D721Med (cell line): ENCODE data around the gene SPSB2.
"Not testable (repeated sequence)": the region's sequence is repeated elsewhere in the genome, so short reads cannot be mapped to it uniquely, and the experiment has no call there.

Experiments used
- DNase-seq: peaks from one replicate; pipeline ENCODE4 v3.0.0; 2011; ENCODE audit warnings: low spot score; ENCODE audit not compliant: insufficient read length
- FAIRE-seq: peaks from 2 replicates; lab custom pipeline; 2011; peaks lifted over from hg19 to GRCh38; lab: Jason Lieb, UNC
- TF ChIP-seq, protein P1 (sequence below): IDR thresholded peaks from 2 replicates; pipeline ENCODE4 v1.5.1; 2012; ENCODE audit warnings: mild to moderate bottlenecking, control low read depth; ENCODE audit not compliant: insufficient read depth; ENCODE audit errors: missing control alignments

SPSB2 gene

DNA sequence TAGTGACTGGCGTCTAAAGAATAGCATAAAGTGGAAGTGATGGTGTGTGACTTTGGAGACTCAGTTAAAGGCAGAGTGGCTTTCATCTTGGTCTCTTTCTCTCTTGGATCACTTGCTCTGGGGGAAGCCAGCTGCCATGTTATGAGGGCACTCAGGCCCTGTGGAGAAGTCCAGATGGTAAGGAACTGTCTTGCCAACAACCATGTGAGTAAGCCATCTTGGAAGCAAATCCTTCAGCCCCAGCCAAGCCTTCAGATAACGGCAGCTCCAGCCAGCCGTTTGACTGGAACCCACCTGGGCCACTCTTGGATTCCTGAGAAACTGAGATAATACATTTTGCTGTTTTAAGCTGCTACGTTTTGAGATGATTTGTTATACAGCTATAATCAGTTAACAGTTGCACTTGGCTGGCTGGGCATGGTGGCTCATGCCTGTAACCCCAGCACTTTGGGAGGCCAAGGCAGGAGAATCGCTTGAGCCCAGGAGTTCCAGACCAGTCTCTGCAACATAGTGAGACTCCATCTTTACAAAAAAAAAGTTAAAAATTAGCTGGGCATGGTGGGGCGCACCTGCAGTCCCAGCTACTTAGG lies 23.8 kb upstream of the SPSB2 start:
- no peak for FAIRE-seq
- TF ChIP-seq, protein P1, sequence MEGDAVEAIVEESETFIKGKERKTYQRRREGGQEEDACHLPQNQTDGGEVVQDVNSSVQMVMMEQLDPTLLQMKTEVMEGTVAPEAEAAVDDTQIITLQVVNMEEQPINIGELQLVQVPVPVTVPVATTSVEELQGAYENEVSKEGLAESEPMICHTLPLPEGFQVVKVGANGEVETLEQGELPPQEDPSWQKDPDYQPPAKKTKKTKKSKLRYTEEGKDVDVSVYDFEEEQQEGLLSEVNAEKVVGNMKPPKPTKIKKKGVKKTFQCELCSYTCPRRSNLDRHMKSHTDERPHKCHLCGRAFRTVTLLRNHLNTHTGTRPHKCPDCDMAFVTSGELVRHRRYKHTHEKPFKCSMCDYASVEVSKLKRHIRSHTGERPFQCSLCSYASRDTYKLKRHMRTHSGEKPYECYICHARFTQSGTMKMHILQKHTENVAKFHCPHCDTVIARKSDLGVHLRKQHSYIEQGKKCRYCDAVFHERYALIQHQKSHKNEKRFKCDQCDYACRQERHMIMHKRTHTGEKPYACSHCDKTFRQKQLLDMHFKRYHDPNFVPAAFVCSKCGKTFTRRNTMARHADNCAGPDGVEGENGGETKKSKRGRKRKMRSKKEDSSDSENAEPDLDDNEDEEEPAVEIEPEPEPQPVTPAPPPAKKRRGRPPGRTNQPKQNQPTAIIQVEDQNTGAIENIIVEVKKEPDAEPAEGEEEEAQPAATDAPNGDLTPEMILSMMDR: no peak
- DNase-seq: no peak

DNA sequence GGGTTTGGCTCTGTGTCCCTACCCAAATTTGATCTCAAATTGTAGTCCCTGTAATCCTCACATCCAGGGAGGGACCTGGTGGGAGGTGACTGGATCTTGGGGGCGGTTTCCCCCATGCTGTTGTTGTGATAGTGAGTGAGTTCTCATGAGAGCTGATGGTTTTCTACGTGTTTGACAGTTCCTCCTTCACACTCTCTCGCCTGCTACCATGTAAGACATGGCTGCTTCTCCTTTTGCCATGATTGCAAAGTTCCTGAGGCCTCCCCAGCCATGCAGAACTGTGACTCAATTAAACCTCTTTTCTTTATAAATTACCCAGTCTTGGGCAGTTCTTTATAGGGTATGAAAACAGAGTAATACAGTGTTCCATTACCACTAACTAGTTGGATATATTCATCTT lies 21.2 kb upstream of the SPSB2 start:
- DNase-seq (no peak), FAIRE-seq (no peak)
- TF ChIP-seq, protein P1: no peak

DNA sequence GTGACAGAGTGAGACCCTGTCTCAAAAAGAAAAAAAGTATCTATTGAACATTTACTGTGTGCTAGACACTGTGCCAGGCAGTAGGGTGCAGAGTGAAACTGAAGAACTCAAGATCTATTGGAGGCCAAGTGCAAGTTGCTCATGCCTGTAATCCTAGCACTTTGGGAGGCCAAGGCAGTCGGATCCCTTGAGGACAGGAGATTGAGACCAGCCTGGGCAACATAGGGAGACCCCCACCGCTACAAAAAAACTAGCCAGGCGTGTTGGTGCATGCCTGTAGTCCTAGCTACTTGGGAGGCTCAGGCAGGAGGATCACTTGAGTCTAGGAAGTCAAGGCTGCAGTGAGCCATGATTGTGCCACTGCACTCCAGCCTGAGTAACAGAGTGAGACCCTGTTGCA lies 19.6 kb upstream of the SPSB2 start:
- not testable (repeated sequence) for FAIRE-seq

DNA sequence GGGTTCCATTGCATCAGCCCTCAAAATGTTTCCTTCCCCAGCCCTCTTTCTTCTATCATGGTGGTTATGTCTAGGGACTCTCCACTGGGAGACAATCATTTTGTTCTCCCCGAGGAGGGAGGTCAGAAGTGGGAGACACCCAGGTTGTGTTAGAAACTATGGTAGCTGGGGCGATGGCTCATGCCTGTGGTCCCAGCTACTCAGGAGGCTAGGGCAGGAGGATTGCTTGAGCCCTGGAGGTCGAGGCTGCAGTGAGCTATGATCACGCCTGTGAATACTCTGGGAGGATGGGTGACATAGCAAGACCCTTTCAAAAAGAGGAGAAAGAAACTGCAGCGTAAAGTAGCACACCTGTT lies 18.5 kb upstream of the SPSB2 start:
- no peak for DNase-seq
- TF ChIP-seq, protein P1: no peak
- FAIRE-seq: no peak

More for the DNA sequence above, 19.6 kb upstream of the SPSB2 start:
- DNase-seq: not testable (repeated sequence)

DNA sequence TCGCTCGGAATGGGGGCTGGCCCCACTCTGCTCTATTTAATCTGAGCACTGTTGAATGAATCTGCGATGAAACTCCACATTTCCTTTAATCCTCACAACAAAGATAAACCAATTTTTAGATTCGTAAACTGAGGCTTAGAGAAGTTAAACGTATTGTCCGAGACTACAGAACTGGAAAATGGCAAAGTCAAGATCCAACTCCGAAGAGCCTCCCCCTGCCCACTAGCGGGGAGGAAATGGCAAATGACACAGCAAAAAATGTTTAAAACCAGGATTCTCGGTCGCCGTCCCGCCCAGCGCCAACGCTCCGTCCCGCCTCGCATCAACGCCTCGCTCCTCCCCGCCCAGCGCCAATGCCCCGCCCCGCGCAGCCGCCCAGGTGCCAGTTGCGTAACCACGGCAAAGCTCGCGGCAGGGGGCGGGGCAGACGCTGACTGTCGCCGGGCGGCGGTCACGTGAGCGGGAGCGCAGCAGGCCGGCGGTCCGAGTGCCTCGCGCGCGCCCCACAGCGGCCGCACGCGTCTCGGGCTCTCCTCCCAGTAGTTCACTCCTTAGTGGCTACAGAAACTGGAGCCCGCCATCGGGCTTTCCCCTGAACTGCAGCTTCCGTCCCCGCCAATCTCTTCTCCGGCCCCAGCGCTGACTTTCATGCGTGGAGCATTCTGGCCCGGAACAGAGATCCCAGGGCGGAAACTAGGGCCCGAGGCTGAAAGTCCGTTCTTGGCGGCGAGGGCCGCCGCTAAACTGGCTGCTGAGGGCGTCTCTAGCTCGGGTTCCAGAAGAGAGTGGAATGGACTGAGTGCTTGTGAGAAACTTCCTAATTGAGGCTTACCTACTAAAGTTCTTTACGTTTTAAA lies 17.9 kb upstream of the SPSB2 start:
- FAIRE-seq (no peak), DNase-seq (peak; percentile 83)

DNA sequence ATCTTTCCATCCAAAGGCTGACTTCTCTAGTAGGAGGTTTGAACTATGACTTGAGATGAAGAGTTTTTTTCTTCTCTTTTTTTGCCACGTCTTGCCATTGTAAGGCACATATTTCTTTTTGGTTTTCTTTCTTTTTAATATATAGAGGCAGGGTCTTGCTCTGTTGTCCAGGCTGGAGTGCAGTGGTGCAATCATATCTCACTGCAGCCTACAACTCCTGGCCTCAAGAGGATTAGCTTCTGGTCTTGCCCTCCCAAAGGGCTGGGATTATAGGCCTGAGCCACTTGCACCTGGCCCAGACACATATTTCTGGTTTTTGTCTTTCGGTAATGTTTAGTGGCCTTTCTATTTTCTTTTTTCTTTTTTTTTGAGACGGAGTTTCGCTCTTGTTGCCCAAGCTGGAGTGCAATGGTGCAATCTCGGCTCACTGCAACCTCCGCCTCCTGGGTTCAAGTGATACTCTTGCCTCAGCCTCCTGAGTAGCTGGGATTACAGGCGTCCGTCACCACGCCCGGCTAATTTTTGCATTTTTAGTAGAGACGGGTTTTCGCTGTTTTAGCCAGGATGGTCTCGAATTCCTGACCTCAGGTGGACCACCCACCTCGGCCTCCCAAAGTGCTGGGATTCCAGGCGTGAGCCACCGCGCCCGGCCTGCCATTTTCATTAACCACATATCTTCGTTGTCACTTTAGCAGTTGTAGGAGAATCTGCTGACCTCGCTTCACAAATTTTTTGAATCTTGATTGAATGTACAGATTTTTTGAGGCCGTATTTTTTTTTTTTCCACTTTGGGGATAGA lies 16.9 kb upstream of the SPSB2 start:
- FAIRE-seq: not testable (repeated sequence)

More for the DNA sequence above, 17.9 kb upstream of the SPSB2 start:
- TF ChIP-seq, protein P1: peak; percentile 65

DNA sequence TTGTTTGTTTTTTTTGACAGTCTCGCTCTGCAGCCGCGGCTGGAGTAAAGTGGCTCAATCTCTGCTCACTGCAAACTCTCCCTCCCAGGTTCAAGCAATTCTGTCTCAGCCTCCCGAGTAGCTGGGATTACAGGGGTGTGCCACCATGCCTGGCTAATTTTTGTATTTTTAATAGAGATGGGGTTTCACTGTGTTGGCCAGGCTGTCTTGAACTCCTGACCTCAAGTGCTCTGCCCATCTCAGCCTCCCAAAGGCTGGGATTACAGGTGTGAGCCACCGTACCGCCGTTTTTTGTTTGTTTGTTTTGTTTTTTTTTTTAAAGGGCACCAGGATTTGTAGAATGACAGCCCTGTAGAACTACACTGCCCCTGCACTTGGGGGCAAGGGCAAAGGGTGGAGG lies 15.7 kb upstream of the SPSB2 start:
- FAIRE-seq, DNase-seq: not testable (repeated sequence)

More for the DNA sequence above, 16.9 kb upstream of the SPSB2 start:
- DNase-seq: not testable (repeated sequence)

DNA sequence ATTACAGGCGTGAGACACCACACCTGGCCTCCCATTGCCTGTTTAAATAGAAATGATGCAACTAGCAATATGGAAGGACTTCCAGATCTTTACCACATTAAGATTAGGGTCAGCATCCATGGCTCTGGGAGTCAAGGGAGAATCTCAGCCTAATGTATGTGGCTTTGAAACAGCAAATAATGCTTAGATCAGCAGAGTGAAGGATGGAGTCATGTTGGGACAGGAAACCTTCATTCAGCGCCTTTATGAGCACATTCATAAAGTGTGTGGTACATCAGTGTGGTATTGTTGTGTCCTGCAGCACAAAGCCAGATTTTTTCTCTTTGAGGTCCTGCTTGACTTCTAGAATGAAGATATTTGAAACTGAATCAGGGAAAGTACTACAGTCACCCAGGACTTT lies 15.3 kb upstream of the SPSB2 start:
- DNase-seq (no peak), FAIRE-seq (no peak)
- TF ChIP-seq, protein P1: no peak
